Upper lobe of right lung (tissue), 1 donor: ENCODE results near the gene PRAMEF33. TPM values are rescaled to one million over a fixed set of nuclear protein-coding genes. Genes with fewer than 3 reads are reported as not detected.
"Not testable (repeated sequence)": the region's sequence is repeated elsewhere in the genome, so short reads cannot be mapped to it uniquely, and the experiment has no call there.

Experiments used
- ATAC-seq: fragments of 200-7000 bp; cut with Tn5 transposase; one replicate; pipeline ENCODE4 v1.9.1; 2020; ENCODE audit warnings: mild to moderate bottlenecking, moderate library complexity
- DNase-seq: peaks from one replicate; pipeline ENCODE4 v3.0.0-alpha.2; 2020
- H3K27ac ChIP-seq: fragments of 200-600 bp; one replicate; pipeline ENCODE4 v1.8.0; 2022
- H3K27me3 ChIP-seq: fragments of 200-600 bp; one replicate; pipeline ENCODE4 v1.8.0; 2022; ENCODE audit warnings: mild to moderate bottlenecking
- H3K36me3 ChIP-seq: fragments of 200-600 bp; one replicate; pipeline ENCODE4 v1.8.0; 2022
- H3K4me1 ChIP-seq: fragments of 200-600 bp; one replicate; pipeline ENCODE4 v1.8.0; 2022
- H3K4me3 ChIP-seq: fragments of 200-600 bp; one replicate; pipeline ENCODE4 v1.8.0; 2022; ENCODE audit warnings: mild to moderate bottlenecking
- H3K9me3 ChIP-seq: fragments of 200-600 bp; one replicate; pipeline ENCODE4 v1.8.0; 2022
- CTCF ChIP-seq: fragments of 200-600 bp; IDR thresholded peaks from one replicate; pipeline ENCODE4 v1.8.0; 2022; ENCODE audit warnings: antibody characterized with exemption
- intact Hi-C: fragments of 100-400 bp; cut with DNase I; formaldehyde crosslinking; loops from one replicate; pipeline ENCODE4 v1.11.0; 2022
- total RNA-seq: library from RNA; stranded (reverse); fragmentation: NEBNext Ultra II Directional; extraction: Animal tissue kit (Norgen Biotek cat#: 25700); gene quantifications from one replicate; pipeline ENCODE4 v1.2.1, GENCODE V29; 2021
- donor health status: DM: no; HTN: yes; CAD: no; lungs with severe emphysema.

PRAMEF33 gene
- total RNA-seq, 1 donor from 2014 or later: not detected

GRCh38 chr1:13354475-13354874, 51.1 kb downstream of the PRAMEF33 start:
- H3K4me3 ChIP-seq, H3K27me3 ChIP-seq, DNase-seq, intact Hi-C loops, H3K36me3 ChIP-seq, H3K9me3 ChIP-seq, H3K4me1 ChIP-seq, H3K27ac ChIP-seq: not testable (repeated sequence)
- ATAC-seq: peak; percentile 64

GRCh38 chr1:13356774-13357173, 53.4 kb downstream of the PRAMEF33 start:
- intact Hi-C loops, H3K9me3 ChIP-seq, H3K4me3 ChIP-seq, ATAC-seq, DNase-seq, H3K4me1 ChIP-seq, H3K27ac ChIP-seq, H3K36me3 ChIP-seq, H3K27me3 ChIP-seq: not testable (repeated sequence)
- peak; percentile 61 for TF ChIP-seq CTCF

Other genes with a start within 250 kb of the PRAMEF33 start
- gene PRAMEF27, start 247.0 kb upstream of the PRAMEF33 start, total RNA-seq: not detected
- gene HNRNPCL3, start 242.8 kb upstream of the PRAMEF33 start, total RNA-seq: not detected
- not detected for gene PRAMEF25, start 232.8 kb upstream of the PRAMEF33 start, total RNA-seq
- not detected for gene HNRNPCL2, start 186.7 kb upstream of the PRAMEF33 start, total RNA-seq
- not detected for gene PRAMEF26, start 147.5 kb upstream of the PRAMEF33 start, total RNA-seq
- gene HNRNPCL4, start 137.9 kb upstream of the PRAMEF33 start, total RNA-seq: not detected
- gene PRAMEF9, start 131.7 kb upstream of the PRAMEF33 start, total RNA-seq: not detected
- gene PRAMEF13, start 102.1 kb upstream of the PRAMEF33 start, total RNA-seq: not detected
- gene PRAMEF18, start 77.4 kb upstream of the PRAMEF33 start, total RNA-seq: not detected
- gene PRAMEF5, start 49.3 kb upstream of the PRAMEF33 start, total RNA-seq: not detected
- not detected for gene PRAMEF8, start 18.4 kb upstream of the PRAMEF33 start, total RNA-seq
- not detected for gene PRAMEF15, start 12.0 kb downstream of the PRAMEF33 start, total RNA-seq
- gene PRAMEF14, start 43.6 kb downstream of the PRAMEF33 start, total RNA-seq: not detected
- gene PRAMEF19, start 68.4 kb downstream of the PRAMEF33 start, total RNA-seq: not detected
- gene PRAMEF17, start 86.1 kb downstream of the PRAMEF33 start, total RNA-seq: not detected
- not detected for gene PRAMEF20, start 106.9 kb downstream of the PRAMEF33 start, total RNA-seq
- 0.17 TPM for gene LRRC38, start 210.5 kb downstream of the PRAMEF33 start, total RNA-seq